Gastroesophageal sphincter (tissue), 3 donors: ENCODE data around the gene OR9A4.

Source experiments
- EP300 ChIP-seq: sonication (generic); formaldehyde crosslinking; IDR thresholded peaks from one replicate; pipeline ENCODE4 v1.6.1; 2017; ENCODE audit warnings: antibody characterized with exemption, mild to moderate bottlenecking
- POLR2A ChIP-seq, 2 donors: fragments of 450-650 bp; IDR thresholded peaks; one replicate each; pipeline ENCODE4 v1.6.1; 2017; ENCODE audit warnings: antibody characterized with exemption in 2 of 2, mild to moderate bottlenecking in 2 of 2, moderate library complexity in 1 of 2
- POLR2AphosphoS5 ChIP-seq: sonication (generic); formaldehyde crosslinking; IDR thresholded peaks from one replicate; pipeline ENCODE4 v1.6.1; 2017; ENCODE audit warnings: antibody characterized with exemption
- TF ChIP-seq, protein P1 (sequence below), 4 experiments: fragments of 200-600 bp in 2 of 4; fragments of 450-650 bp in 2 of 4; sonication (generic) in 1 of 4; IDR thresholded peaks; one replicate each; pipeline ENCODE4 v1.5.1; 2017 to 2019; ENCODE audit warnings: antibody characterized with exemption in 4 of 4, mild to moderate bottlenecking in 2 of 4, moderate library complexity in 2 of 4

DNA sequence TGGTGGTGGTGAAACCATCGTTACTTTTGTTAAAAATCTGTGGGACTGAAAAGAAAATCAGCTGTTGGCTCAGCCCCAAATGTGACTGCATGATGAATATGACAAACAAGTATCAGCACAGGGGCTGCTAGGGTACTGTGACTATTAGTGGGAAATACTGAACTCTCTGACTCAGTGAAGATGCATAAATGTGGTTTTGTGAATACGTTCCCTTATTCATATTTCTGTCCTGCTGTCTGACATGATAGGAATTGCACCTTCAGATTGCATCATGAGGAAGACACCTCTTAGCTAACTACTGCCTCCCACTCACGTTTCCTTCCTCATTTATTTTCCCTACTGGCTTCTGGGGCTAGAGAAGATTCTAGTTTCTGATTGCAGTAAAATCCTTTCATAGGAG lies 29.2 kb downstream of the OR9A4 start:
- TF ChIP-seq, protein P1, sequence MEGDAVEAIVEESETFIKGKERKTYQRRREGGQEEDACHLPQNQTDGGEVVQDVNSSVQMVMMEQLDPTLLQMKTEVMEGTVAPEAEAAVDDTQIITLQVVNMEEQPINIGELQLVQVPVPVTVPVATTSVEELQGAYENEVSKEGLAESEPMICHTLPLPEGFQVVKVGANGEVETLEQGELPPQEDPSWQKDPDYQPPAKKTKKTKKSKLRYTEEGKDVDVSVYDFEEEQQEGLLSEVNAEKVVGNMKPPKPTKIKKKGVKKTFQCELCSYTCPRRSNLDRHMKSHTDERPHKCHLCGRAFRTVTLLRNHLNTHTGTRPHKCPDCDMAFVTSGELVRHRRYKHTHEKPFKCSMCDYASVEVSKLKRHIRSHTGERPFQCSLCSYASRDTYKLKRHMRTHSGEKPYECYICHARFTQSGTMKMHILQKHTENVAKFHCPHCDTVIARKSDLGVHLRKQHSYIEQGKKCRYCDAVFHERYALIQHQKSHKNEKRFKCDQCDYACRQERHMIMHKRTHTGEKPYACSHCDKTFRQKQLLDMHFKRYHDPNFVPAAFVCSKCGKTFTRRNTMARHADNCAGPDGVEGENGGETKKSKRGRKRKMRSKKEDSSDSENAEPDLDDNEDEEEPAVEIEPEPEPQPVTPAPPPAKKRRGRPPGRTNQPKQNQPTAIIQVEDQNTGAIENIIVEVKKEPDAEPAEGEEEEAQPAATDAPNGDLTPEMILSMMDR (IDR thresholded peaks at IDR 0.05) = no peak
- TF ChIP-seq EP300 = no peak
- TF ChIP-seq POLR2AphosphoS5 = no peak
- TF ChIP-seq POLR2A (IDR thresholded peaks at IDR 0.05) = no peak
